Stimulated activated CD8-positive, alpha-beta memory T cell treated with anti-CD3 and anti-CD28 coated beads, Interleukin-7, amount 100 ng/mL, for 1 hour (primary cell): ENCODE data around the gene TMEM258.

Experiments
- DNase-seq, 2 donors: peaks; one replicate each; pipeline ENCODE4 v3.0.0-alpha.2; 2020; ENCODE audit warnings: low read depth in 2 of 2

Gene TMEM258

GRCh38 chr11:61739966-61740365 lies 52.4 kb downstream of the TMEM258 start:
- DNase-seq: no peak

DNA sequence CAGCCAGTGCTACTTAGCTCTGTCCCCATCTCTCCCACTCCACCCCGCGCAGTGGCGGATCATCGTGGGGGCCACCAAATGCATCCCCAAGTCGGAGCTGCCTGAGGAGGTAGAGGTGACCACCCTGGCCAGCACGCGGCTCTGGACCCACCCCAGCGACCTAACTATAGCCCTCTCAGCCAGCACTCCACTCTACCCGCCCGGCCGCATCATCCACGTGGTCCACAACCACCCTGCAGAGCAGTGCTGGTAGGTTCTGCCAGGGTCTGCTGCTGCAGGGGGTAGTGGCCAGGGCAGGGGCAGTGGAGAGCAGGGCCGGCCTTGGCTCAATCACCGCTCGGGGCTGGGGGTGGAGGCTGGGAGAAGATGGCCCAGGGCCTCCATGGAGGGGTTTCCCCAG lies 53.0 kb downstream of the TMEM258 start:
- DNase-seq: no peak
